CD14-positive monocyte (primary cell): ENCODE data around the gene APLP1. TPM values are rescaled to one million over a fixed set of nuclear protein-coding genes. Genes with fewer than 3 reads are reported as not detected.
A peak's percentile ranks its signal among the peaks of the same experiment; 100 is the strongest.

Source experiments
- DNase-seq, 3 donors: peaks; one replicate each; pipeline ENCODE4 v3.0.0-alpha.2; 2011 to 2022
- H2AFZ ChIP-seq: 2 replicates; pipeline ENCODE4 v1.6.0; 2012; ENCODE audit warnings: mild to moderate bottlenecking, low read depth, low read length, inconsistent platforms; ENCODE audit not compliant: insufficient read depth, poor library complexity, severe bottlenecking
- H3K27ac ChIP-seq, 2 donors: 1 replicate in 1 of 2; 2 replicates in 1 of 2; pipeline ENCODE4 v1.5.1; 2012 to 2013; ENCODE audit warnings: low read length in 2 of 2, control low read depth in 1 of 2, inconsistent platforms in 1 of 2, low read depth in 1 of 2, mild to moderate bottlenecking in 1 of 2
- H3K27me3 ChIP-seq, 2 donors: one replicate each; pipeline versions ENCODE4 v1.6.0 to v1.6.1; 2011 to 2013; ENCODE audit warnings: low read length in 2 of 2; ENCODE audit not compliant: control insufficient read depth in 2 of 2, insufficient read depth in 2 of 2
- H3K36me3 ChIP-seq, 2 donors: replicated peaks in 1 of 2; 1 replicate in 1 of 2; 2 replicates in 1 of 2; pipeline versions ENCODE4 v1.5.1 to v1.6.1; 2012 to 2013; ENCODE audit warnings: low read length in 2 of 2, control low read depth in 1 of 2, inconsistent platforms in 1 of 2, mild to moderate bottlenecking in 1 of 2; ENCODE audit not compliant: insufficient read depth in 2 of 2, control insufficient read depth in 1 of 2
- H3K4me1 ChIP-seq, 2 donors: 1 replicate in 1 of 2; 2 replicates in 1 of 2; pipeline versions ENCODE4 v1.5.1 to v1.6.1; 2012 to 2013; ENCODE audit warnings: low read length in 2 of 2, control low read depth in 1 of 2, inconsistent platforms in 1 of 2, mild to moderate bottlenecking in 1 of 2, moderate library complexity in 1 of 2; ENCODE audit not compliant: insufficient read depth in 2 of 2, control insufficient read depth in 1 of 2
- H3K4me2 ChIP-seq: replicated peaks from 2 replicates; pipeline ENCODE3; 2012; ENCODE audit warnings: low read length, moderate library complexity, mild to moderate bottlenecking; ENCODE audit not compliant: poor library complexity, severe bottlenecking; ENCODE audit errors: extremely low read depth
- H3K4me3 ChIP-seq, 3 experiments: fragments of 200-600 bp in 1 of 3; sonication (generic) in 1 of 3; replicated peaks in 1 of 3; 1 replicate in 2 of 3; 2 replicates in 1 of 3; pipeline ENCODE4 v1.5.1; 2011 to 2013; ENCODE audit warnings: low read length in 3 of 3, mild to moderate bottlenecking in 3 of 3, control low read depth in 2 of 3, low read depth in 2 of 3, inconsistent platforms in 1 of 3, moderate library complexity in 1 of 3
- H3K79me2 ChIP-seq: 2 replicates; pipeline ENCODE4 v1.6.0; 2012; ENCODE audit warnings: mild to moderate bottlenecking, control low read depth, inconsistent platforms, low read length, moderate library complexity; ENCODE audit not compliant: insufficient read depth
- H3K9ac ChIP-seq: 2 replicates; pipeline ENCODE4 v1.6.0; 2017; ENCODE audit warnings: low read length, mild to moderate bottlenecking; ENCODE audit not compliant: insufficient read depth, poor library complexity, severe bottlenecking
- H3K9me3 ChIP-seq, 2 donors: replicated peaks in 1 of 2; 1 replicate in 1 of 2; 2 replicates in 1 of 2; pipeline versions ENCODE4 v1.5.1 to v1.6.1; 2012 to 2013; ENCODE audit warnings: low read length in 2 of 2, control low read depth in 1 of 2; ENCODE audit not compliant: control insufficient read depth in 1 of 2, insufficient read depth in 1 of 2
- H4K20me1 ChIP-seq: 2 replicates; pipeline ENCODE4 v1.6.0; 2012; ENCODE audit warnings: mild to moderate bottlenecking, low read length, control low read depth, moderate library complexity; ENCODE audit not compliant: insufficient read depth
- H3K27ac Mint-ChIP-seq, 7 donors: one replicate each; pipeline ENCODE4 v1.8.0; 2020; ENCODE audit warnings: mild to moderate bottlenecking in 7 of 7, mixed read lengths in 7 of 7, moderate library complexity in 6 of 7, inconsistent platforms in 2 of 7
- H3K27me3 Mint-ChIP-seq, 3 donors: one replicate each; pipeline ENCODE4 v1.8.0; 2021 to 2022; ENCODE audit warnings: low read depth in 3 of 3, mild to moderate bottlenecking in 3 of 3, mixed read lengths in 3 of 3, moderate library complexity in 3 of 3, inconsistent platforms in 1 of 3
- H3K36me3 Mint-ChIP-seq, 2 donors: one replicate each; pipeline ENCODE4 v1.8.0; 2020; ENCODE audit warnings: mixed read lengths in 2 of 2, inconsistent platforms in 1 of 2, mild to moderate bottlenecking in 1 of 2
- H3K4me1 Mint-ChIP-seq: one replicate; pipeline ENCODE4 v1.8.0; 2020; ENCODE audit warnings: mild to moderate bottlenecking, mixed read lengths
- H3K4me3 Mint-ChIP-seq, 2 donors: one replicate each; pipeline ENCODE4 v1.8.0; 2020; ENCODE audit warnings: mild to moderate bottlenecking in 2 of 2, mixed read lengths in 2 of 2, moderate library complexity in 1 of 2
- H3K9me3 Mint-ChIP-seq, 7 donors: one replicate each; pipeline ENCODE4 v1.8.0; 2020 to 2022; ENCODE audit warnings: mixed read lengths in 7 of 7, mild to moderate bottlenecking in 6 of 7, moderate library complexity in 6 of 7, inconsistent platforms in 2 of 7
- CTCF ChIP-seq: fragments of 200-600 bp; IDR thresholded peaks from one replicate; pipeline ENCODE4 v1.8.0; 2022; ENCODE audit warnings: antibody characterized with exemption, mild to moderate bottlenecking
- WGBS: methylation state at CpG from one replicate; pipeline ENCODE4 v1.1.5; 2013; ENCODE audit warnings: missing lambda C conversion rate; ENCODE audit not compliant: insufficient coverage; 5-methylcytosine and 5-hydroxymethylcytosine counted together
- intact Hi-C, 2 donors: fragments of 100-400 bp; cut with micrococcal nuclease; formaldehyde crosslinking; loops; one replicate each; pipeline versions ENCODE4 v1.15.0 to v1.15.1; 2023
- polyA plus RNA-seq, 3 donors: library from polyadenylated mRNA; depleted of rRNA in 1 of 3; unstranded in 2 of 3; stranded (reverse) in 1 of 3; fragments of 300-500 nt in 2 of 3; fragments of >200 nt in 1 of 3; fragmentation: Illumina TruSeq in 2 of 3; gene quantifications; 1 replicate in 2 of 3; 2 replicates in 1 of 3; pipeline ENCODE4 v1.2.3, GENCODE V29; 2012 to 2021

APLP1 gene
- polyA plus RNA-seq, 3 donors, result not detected

GRCh38 chr19:35913589-35913988 lies 45.2 kb downstream of the APLP1 start:
- Histone ChIP-seq H4K20me1 (no peaks in the 10 kb centered on the region), H3K27ac (peak overlapping the region; percentile 54 to 86), H3K4me2 (peak overlapping the region; percentile 12), H3K27me3 (no peaks in the 10 kb centered on the region), H2AFZ (no peak overlapping the region), H3K9ac (peak overlapping the region; percentile 36), H3K9me3 (no peaks in the 10 kb centered on the region), H3K4me1 (peaks cover 68 to 78% of the 10 kb centered on the region in 2 donors), H3K4me3 (no peak overlapping the region), H3K79me2 (peaks cover 6% of the 10 kb centered on the region), H3K36me3 (no peaks in the 10 kb centered on the region)
- Mint-ChIP-seq H3K4me1 (peaks cover 61% of the 10 kb centered on the region), H3K27me3 (peaks cover 0 to 5% (median 0%) of the 10 kb centered on the region in 3 donors), H3K9me3 (peaks cover 0 to 2% (median 0%) of the 10 kb centered on the region in 7 donors), H3K4me3 (no peak overlapping the region), H3K27ac (peak overlapping the region; percentile 90 to 98 (median 96)), H3K36me3 (no peaks in the 10 kb centered on the region)
- intact Hi-C loops, result loop anchor here in 1 of 2 donors (1.0 to 2.0 kb wide), 2 partner anchors 11 to 15 kb away; partner anchors contain the start of gene HCST
- TF ChIP-seq CTCF, result no peak
- 53% methylated on average over 3 of the region's 7 CpGs for WGBS
- DNase-seq, result peak; percentile 78 to 89 (median 87)

- H3K79me2 ChIP-seq, result no peaks in the 10 kb centered on the region
- H3K36me3 ChIP-seq, result no peaks in the 10 kb centered on the region
- no peak for TF ChIP-seq CTCF
- no peaks in the 10 kb centered on the region for H4K20me1 ChIP-seq
- no peaks in the 10 kb centered on the region for H3K36me3 Mint-ChIP-seq
- H3K4me1 ChIP-seq, result peaks cover 51 to 60% of the 10 kb centered on the region in 2 donors
- H3K9ac ChIP-seq, result no peak overlapping the region
- intact Hi-C loops, result no loop called here
- H2AFZ ChIP-seq, result peak overlapping the region; percentile 54
- peak overlapping the region in 1 of 2 donors; percentile 68 for H3K4me3 Mint-ChIP-seq
- H3K27ac Mint-ChIP-seq, result peak overlapping the region; percentile 92 to 98 (median 95)
- H3K4me3 ChIP-seq, result peak overlapping the region in 1 of 3 experiments; percentile 32
- peak overlapping the region; percentile 33 for H3K4me2 ChIP-seq
- WGBS, result no CpG with 5 or more reads among the region's 3 CpGs
- H3K27me3 Mint-ChIP-seq, result peaks cover 0 to 5% (median 0%) of the 10 kb centered on the region in 3 donors
- H3K27me3 ChIP-seq, result no peaks in the 10 kb centered on the region
- peak overlapping the region; percentile 54 to 86 for H3K27ac ChIP-seq
- DNase-seq, result peak; percentile 27 to 53 (median 40)
- H3K4me1 Mint-ChIP-seq, result peaks cover 47% of the 10 kb centered on the region
- H3K9me3 ChIP-seq, result no peaks in the 10 kb centered on the region
- H3K9me3 Mint-ChIP-seq, result peaks cover 0 to 2% (median 0%) of the 10 kb centered on the region in 7 donors
These were observed 47.1 kb downstream of the APLP1 start for GRCh38 chr19:35915443-35915842.
